ENCODE measurements around the gene DGKI.

DGKI gene

GRCh38 chr7:137656850-137657232 is 189.9 kb downstream of the DGKI start:
- no peak for DNase-seq

- peak in 47 of 51 donors; percentile 1 to 81 (median 51) for DNase-seq
These were observed 190.4 kb downstream of the DGKI start for GRCh38 chr7:137656227-137656849.

GRCh38 chr7:137655804-137656203 is 191.0 kb downstream of the DGKI start:
- DNase-seq = no peak

- no peak for DNase-seq
These were observed 194.1 kb downstream of the DGKI start for GRCh38 chr7:137652721-137653120.

- DNase-seq = no peak
These were observed 198.7 kb downstream of the DGKI start for GRCh38 chr7:137647905-137648565.

GRCh38 chr7:137642472-137642871 is 204.3 kb downstream of the DGKI start:
- DNase-seq = no peak

- no peak for DNase-seq
These were observed 204.7 kb downstream of the DGKI start for GRCh38 chr7:137642031-137642430.

GRCh38 chr7:137636376-137636775 is 210.4 kb downstream of the DGKI start:
- DNase-seq = no peak

GRCh38 chr7:137635874-137636273 is 210.9 kb downstream of the DGKI start:
- DNase-seq = no peak

GRCh38 chr7:137635132-137635531 is 211.6 kb downstream of the DGKI start:
- DNase-seq = no peak

- no peak for DNase-seq
These were observed 212.4 kb downstream of the DGKI start for GRCh38 chr7:137634356-137634755.

- no peak for DNase-seq
These were observed 213.6 kb downstream of the DGKI start for GRCh38 chr7:137633133-137633532.

- peak in 32 of 51 donors; percentile 1 to 76 (median 25) for DNase-seq
These were observed 218.6 kb downstream of the DGKI start for GRCh38 chr7:137628216-137628615.

GRCh38 chr7:137626469-137627067 is 220.2 kb downstream of the DGKI start:
- DNase-seq = peak in 35 of 51 donors; percentile 1 to 70 (median 16)

GRCh38 chr7:137625197-137625596 is 221.6 kb downstream of the DGKI start:
- no peak for DNase-seq

- DNase-seq = no peak
These were observed 227.6 kb downstream of the DGKI start for GRCh38 chr7:137619181-137619580.

GRCh38 chr7:137618748-137619147 is 228.0 kb downstream of the DGKI start:
- DNase-seq = no peak

GRCh38 chr7:137613006-137613525 is 233.7 kb downstream of the DGKI start:
- DNase-seq = no peak

- DNase-seq = no peak
These were observed 235.2 kb downstream of the DGKI start for GRCh38 chr7:137611606-137612005.

- DNase-seq = no peak
These were observed 237.3 kb downstream of the DGKI start for GRCh38 chr7:137609500-137609899.

- DNase-seq = no peak
These were observed 240.6 kb downstream of the DGKI start for GRCh38 chr7:137606061-137606674.

GRCh38 chr7:137603043-137603442 is 243.7 kb downstream of the DGKI start:
- no peak for DNase-seq

Measured in hypothalamus (tissue), 51 donors.